ENCODE results near the gene HPSE2.

The HPSE2 gene

DNA sequence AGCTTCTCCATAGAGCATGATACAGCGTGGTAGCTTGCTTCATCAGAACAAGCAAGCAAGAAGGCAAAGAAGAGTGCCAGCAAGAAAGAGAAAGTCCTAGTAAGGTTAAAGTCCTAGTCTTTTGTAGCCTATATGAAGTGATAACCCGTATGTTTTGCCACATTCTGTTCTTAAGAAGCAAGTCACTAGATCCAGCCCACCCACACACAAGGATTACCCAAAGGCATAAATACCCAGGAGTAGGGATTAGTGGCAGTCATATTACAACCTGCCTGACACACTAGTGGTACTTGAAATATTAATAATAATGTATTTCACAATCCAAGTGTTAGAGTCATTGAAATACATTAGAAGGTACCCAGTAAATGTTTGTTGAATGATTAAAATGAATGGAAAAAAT lies 285.5 kb downstream of the HPSE2 start:
- TF ChIP-seq, protein P1, sequence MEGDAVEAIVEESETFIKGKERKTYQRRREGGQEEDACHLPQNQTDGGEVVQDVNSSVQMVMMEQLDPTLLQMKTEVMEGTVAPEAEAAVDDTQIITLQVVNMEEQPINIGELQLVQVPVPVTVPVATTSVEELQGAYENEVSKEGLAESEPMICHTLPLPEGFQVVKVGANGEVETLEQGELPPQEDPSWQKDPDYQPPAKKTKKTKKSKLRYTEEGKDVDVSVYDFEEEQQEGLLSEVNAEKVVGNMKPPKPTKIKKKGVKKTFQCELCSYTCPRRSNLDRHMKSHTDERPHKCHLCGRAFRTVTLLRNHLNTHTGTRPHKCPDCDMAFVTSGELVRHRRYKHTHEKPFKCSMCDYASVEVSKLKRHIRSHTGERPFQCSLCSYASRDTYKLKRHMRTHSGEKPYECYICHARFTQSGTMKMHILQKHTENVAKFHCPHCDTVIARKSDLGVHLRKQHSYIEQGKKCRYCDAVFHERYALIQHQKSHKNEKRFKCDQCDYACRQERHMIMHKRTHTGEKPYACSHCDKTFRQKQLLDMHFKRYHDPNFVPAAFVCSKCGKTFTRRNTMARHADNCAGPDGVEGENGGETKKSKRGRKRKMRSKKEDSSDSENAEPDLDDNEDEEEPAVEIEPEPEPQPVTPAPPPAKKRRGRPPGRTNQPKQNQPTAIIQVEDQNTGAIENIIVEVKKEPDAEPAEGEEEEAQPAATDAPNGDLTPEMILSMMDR (IDR thresholded peaks at IDR 0.05; ENCODE audit: low read depth, low read length) = no peak
- TF ChIP-seq, protein P2, sequence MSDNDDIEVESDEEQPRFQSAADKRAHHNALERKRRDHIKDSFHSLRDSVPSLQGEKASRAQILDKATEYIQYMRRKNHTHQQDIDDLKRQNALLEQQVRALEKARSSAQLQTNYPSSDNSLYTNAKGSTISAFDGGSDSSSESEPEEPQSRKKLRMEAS (IDR thresholded peaks at IDR 0.05; ENCODE audit: low read depth, low read length) = no peak
- TF ChIP-seq MYC (IDR thresholded peaks at IDR 0.05; ENCODE audit: low read depth, low read length) (no peak), POLR2A (IDR thresholded peaks at IDR 0.05; ENCODE audit: extremely low read depth, insufficient read length) (no peak)
- DNase-seq (ENCODE audit: low read depth) = no peak
- H3K4me3 ChIP-seq (ENCODE audit: low read depth, low read length) = no peak overlapping the region

DNA sequence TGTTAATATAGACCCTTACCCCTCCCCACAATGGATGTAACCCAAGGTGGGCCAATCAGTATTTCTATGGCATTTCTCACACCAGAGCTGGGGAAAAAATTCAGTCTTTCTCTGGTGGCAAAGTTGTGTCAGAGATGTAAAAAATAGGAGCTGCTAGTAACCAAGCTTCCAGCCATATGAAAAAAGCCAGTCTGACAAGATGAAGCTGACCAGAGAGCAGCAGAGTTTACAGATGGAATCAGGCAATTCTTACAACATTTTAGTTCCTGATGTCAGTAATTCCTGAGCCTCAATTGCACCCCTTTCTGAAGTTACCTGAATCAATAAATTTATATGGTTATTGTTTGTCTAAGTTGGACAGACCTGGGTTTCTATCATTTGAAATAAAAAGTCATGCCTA lies 286.3 kb downstream of the HPSE2 start:
- TF ChIP-seq, protein P1 (IDR thresholded peaks at IDR 0.05; ENCODE audit: low read depth, low read length) = no peak
- TF ChIP-seq POLR2A (IDR thresholded peaks at IDR 0.05; ENCODE audit: extremely low read depth, insufficient read length) (no peak), MYC (IDR thresholded peaks at IDR 0.05; ENCODE audit: low read depth, low read length) (no peak)
- TF ChIP-seq, protein P2 (IDR thresholded peaks at IDR 0.05; ENCODE audit: low read depth, low read length) = no peak
- DNase-seq (ENCODE audit: low read depth) = no peak

DNA sequence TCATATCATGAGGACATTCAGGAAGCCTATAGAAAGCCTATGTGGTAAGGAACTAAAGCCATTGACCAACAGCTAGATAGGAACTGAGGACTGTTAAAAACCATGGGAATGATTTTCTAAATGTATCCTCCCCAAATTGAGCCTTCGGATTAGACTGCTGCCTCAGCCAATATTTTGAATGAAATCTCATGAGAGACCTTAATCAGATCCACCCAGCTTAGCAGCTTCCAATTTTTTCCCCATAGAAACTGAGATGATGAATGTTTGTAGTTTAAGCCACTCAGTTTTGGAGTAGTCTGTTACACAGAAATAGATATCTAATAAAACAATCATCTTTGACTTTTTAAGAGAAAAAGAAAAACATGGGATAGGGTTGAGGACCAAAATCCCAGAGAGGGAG lies 292.0 kb downstream of the HPSE2 start:
- H3K4me3 ChIP-seq (ENCODE audit: low read depth, low read length) = no peak overlapping the region
- TF ChIP-seq, protein P2 (IDR thresholded peaks at IDR 0.05; ENCODE audit: low read depth, low read length) = no peak
- TF ChIP-seq MYC (IDR thresholded peaks at IDR 0.05; ENCODE audit: low read depth, low read length) (no peak), POLR2A (IDR thresholded peaks at IDR 0.05; ENCODE audit: extremely low read depth, insufficient read length) (no peak)
- TF ChIP-seq, protein P1 (IDR thresholded peaks at IDR 0.05; ENCODE audit: low read depth, low read length) = no peak
- no peak for DNase-seq (ENCODE audit: low read depth)

More for the DNA sequence above, 286.3 kb downstream of the HPSE2 start:
- no peak overlapping the region for H3K4me3 ChIP-seq (ENCODE audit: low read depth, low read length)

DNA sequence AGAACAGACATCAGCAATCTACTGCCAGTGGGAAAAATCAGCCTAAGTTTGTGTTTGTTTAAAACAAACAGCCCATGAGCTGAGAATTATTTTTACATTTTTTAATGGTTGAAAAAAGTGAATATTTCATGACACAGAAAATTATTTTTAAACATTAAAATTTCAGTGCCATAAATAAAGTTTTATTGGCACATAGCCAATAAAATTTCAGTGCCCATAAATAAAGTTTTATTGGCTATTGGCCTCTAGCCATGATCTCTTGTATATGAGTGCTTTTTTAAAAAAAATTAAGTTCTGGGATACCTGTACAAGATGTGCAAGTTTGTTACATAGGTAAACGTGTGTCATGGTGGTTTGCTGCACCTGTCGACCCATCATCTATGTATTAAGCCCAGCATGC lies 305.9 kb downstream of the HPSE2 start:
- TF ChIP-seq, protein P1 (IDR thresholded peaks at IDR 0.05; ENCODE audit: low read depth, low read length) = no peak
- TF ChIP-seq MYC (IDR thresholded peaks at IDR 0.05; ENCODE audit: low read depth, low read length) = no peak
- TF ChIP-seq, protein P2 (IDR thresholded peaks at IDR 0.05; ENCODE audit: low read depth, low read length) = no peak
- no peak for TF ChIP-seq POLR2A (IDR thresholded peaks at IDR 0.05; ENCODE audit: extremely low read depth, insufficient read length)
- no peak overlapping the region for H3K4me3 ChIP-seq (ENCODE audit: low read depth, low read length)
- DNase-seq (ENCODE audit: low read depth) = no peak

DNA sequence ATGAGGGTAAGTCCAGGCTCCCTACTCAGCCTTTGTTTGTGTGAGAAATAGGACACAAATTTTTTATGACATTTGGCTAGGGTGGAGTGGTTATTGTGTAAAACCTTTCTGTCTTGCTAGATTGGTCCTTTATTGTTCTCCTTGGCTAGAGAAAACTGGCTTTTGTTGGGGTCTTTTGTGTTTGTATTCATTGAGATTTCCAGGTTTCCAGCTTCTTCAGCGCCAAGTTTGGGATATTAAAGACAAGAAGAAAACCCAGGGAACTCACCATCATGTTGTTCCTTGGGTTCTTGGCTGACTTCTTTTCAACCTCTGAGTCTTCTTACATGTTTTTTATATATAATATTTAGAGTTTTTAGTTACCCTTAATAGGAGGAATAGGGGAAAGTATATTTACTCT lies 310.0 kb downstream of the HPSE2 start:
- no peak overlapping the region for H3K4me3 ChIP-seq (ENCODE audit: low read depth, low read length)
- no peak for TF ChIP-seq POLR2A (IDR thresholded peaks at IDR 0.05; ENCODE audit: extremely low read depth, insufficient read length)
- TF ChIP-seq, protein P1 (IDR thresholded peaks at IDR 0.05; ENCODE audit: low read depth, low read length) = no peak
- TF ChIP-seq MYC (IDR thresholded peaks at IDR 0.05; ENCODE audit: low read depth, low read length) = no peak
- TF ChIP-seq, protein P2 (IDR thresholded peaks at IDR 0.05; ENCODE audit: low read depth, low read length) = no peak
- no peak for DNase-seq (ENCODE audit: low read depth)

DNA sequence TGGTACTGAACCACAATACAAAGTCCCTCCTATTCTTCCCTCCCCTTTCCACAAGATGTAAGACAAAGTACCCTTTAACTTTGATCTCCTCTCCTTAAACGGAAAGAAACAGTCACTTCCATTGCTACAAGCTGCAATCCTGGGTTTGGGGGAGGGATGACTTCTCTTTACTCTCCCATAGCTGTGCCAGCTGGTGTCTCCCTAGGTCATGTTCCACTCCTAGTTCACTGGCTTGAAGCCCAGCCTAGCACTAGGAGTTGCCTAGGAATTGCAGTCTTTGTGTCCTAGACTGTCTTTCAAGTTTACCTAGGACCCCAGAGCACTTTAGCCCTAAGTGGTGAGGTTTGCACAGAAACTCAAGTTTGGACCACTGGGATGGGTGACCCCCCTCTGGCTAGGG lies 311.1 kb downstream of the HPSE2 start:
- no peak overlapping the region for H3K4me3 ChIP-seq (ENCODE audit: low read depth, low read length)
- no peak for DNase-seq (ENCODE audit: low read depth)
- TF ChIP-seq, protein P2 (IDR thresholded peaks at IDR 0.05; ENCODE audit: low read depth, low read length) = no peak
